Gastroesophageal sphincter (tissue), 4 donors: ENCODE results near the gene KLHL6. TPM values are rescaled to one million over a fixed set of nuclear protein-coding genes. Genes with fewer than 3 reads are reported as not detected.

Source experiments
- ATAC-seq: fragments of 150-250 bp; one replicate; pipeline ENCODE4 v1.9.1; 2016; ENCODE audit warnings: mild to moderate bottlenecking, moderate library complexity
- H3K27ac ChIP-seq, 4 donors: fragments of 200-600 bp; sonication (generic) in 3 of 4; 1 replicate in 3 of 4; 2 replicates in 1 of 4; pipeline ENCODE4 v1.5.1; 2016 to 2019
- H3K27me3 ChIP-seq: fragments of 200-600 bp; sonication (generic); one replicate; pipeline ENCODE4 v1.5.1; 2019
- H3K36me3 ChIP-seq, 2 donors: fragments of 200-600 bp; sonication (generic); one replicate each; pipeline ENCODE4 v1.5.1; 2019; ENCODE audit warnings: control low read depth in 1 of 2
- H3K4me1 ChIP-seq, 3 donors: fragments of 200-600 bp; sonication (generic); 1 replicate in 2 of 3; 2 replicates in 1 of 3; pipeline ENCODE4 v1.5.1; 2016 to 2019; ENCODE audit warnings: control low read depth in 2 of 3
- H3K4me3 ChIP-seq, 2 donors: fragments of 200-600 bp; sonication (generic); one replicate each; pipeline ENCODE4 v1.5.1; 2019; ENCODE audit warnings: mild to moderate bottlenecking in 1 of 2, moderate library complexity in 1 of 2
- H3K9me3 ChIP-seq, 3 donors: fragments of 200-600 bp; sonication (generic); one replicate each; pipeline ENCODE4 v1.5.1; 2017 to 2019; ENCODE audit warnings: control low read depth in 2 of 3
- CTCF ChIP-seq, 4 experiments: fragments of 200-600 bp in 2 of 4; fragments of 450-650 bp in 2 of 4; sonication (generic) in 1 of 4; IDR thresholded peaks; one replicate each; pipeline ENCODE4 v1.5.1; 2017 to 2019; ENCODE audit warnings: antibody characterized with exemption in 4 of 4, mild to moderate bottlenecking in 2 of 4, moderate library complexity in 2 of 4
- EP300 ChIP-seq: sonication (generic); formaldehyde crosslinking; IDR thresholded peaks from one replicate; pipeline ENCODE4 v1.6.1; 2017; ENCODE audit warnings: antibody characterized with exemption, mild to moderate bottlenecking
- POLR2A ChIP-seq, 2 donors: fragments of 450-650 bp; IDR thresholded peaks; one replicate each; pipeline ENCODE4 v1.6.1; 2017; ENCODE audit warnings: antibody characterized with exemption in 2 of 2, mild to moderate bottlenecking in 2 of 2, moderate library complexity in 1 of 2
- POLR2AphosphoS5 ChIP-seq: sonication (generic); formaldehyde crosslinking; IDR thresholded peaks from one replicate; pipeline ENCODE4 v1.6.1; 2017; ENCODE audit warnings: antibody characterized with exemption
- WGBS, 2 donors: methylation state at CpG; one replicate each; pipeline ENCODE4 v1.1.5; 2018; ENCODE audit warnings: low coverage in 1 of 2; 5-methylcytosine and 5-hydroxymethylcytosine counted together
- total RNA-seq, 4 donors: library from RNA; depleted of rRNA; stranded (reverse); fragments of >200 nt; gene quantifications; one replicate each; pipeline ENCODE4 v1.1.0, GENCODE V29; 2016

KLHL6 gene
- total RNA-seq, 4 donors from 2014 or later = 0.62 to 1.9 (median 1.0) TPM

- Histone ChIP-seq H3K4me1 (no peaks in the 10 kb centered on the region), H3K36me3 (no peaks in the 10 kb centered on the region), H3K27ac (no peak overlapping the region), H3K27me3 (no peaks in the 10 kb centered on the region), H3K4me3 (no peak overlapping the region), H3K9me3 (no peaks in the 10 kb centered on the region)
- WGBS, 2 donors = 68 to 69% methylated on average over 2 of the region's 2 CpGs
- no peak for ATAC-seq
- TF ChIP-seq POLR2A (IDR thresholded peaks at IDR 0.05) (no peak), EP300 (no peak), POLR2AphosphoS5 (no peak), CTCF (IDR thresholded peaks at IDR 0.05) (no peak)
Measured at GRCh38 chr3:183519891-183520290, 35.6 kb downstream of the KLHL6 start.

GRCh38 chr3:183518491-183519251 is 36.8 kb downstream of the KLHL6 start:
- H3K27me3 ChIP-seq = no peaks in the 10 kb centered on the region
- no peak overlapping the region for H3K4me3 ChIP-seq
- H3K36me3 ChIP-seq = no peaks in the 10 kb centered on the region
- WGBS, 2 donors = 49 to 77% methylated on average over 6 to 10 of the region's 10 CpGs
- no peak overlapping the region for H3K27ac ChIP-seq
- H3K4me1 ChIP-seq = no peaks in the 10 kb centered on the region
- ATAC-seq = no peak
- no peak for TF ChIP-seq CTCF (IDR thresholded peaks at IDR 0.05)
- no peak for TF ChIP-seq POLR2AphosphoS5
- no peak for TF ChIP-seq POLR2A (IDR thresholded peaks at IDR 0.05)
- no peak for TF ChIP-seq EP300
- H3K9me3 ChIP-seq = no peaks in the 10 kb centered on the region

- ATAC-seq = no peak
- Histone ChIP-seq H3K4me3 (no peak overlapping the region), H3K4me1 (no peaks in the 10 kb centered on the region), H3K9me3 (no peaks in the 10 kb centered on the region), H3K27me3 (no peaks in the 10 kb centered on the region), H3K36me3 (no peaks in the 10 kb centered on the region), H3K27ac (no peak overlapping the region)
- TF ChIP-seq POLR2AphosphoS5 (no peak), EP300 (no peak), POLR2A (IDR thresholded peaks at IDR 0.05) (no peak), CTCF (IDR thresholded peaks at IDR 0.05) (no peak)
- whole genome bisulfite sequencing, 2 donors = 81% methylated on average over 4 of the region's 4 CpGs; no CpG with 5 or more reads in 1 of the 2 donors
Measured at GRCh38 chr3:183517607-183518006, 37.9 kb downstream of the KLHL6 start.

GRCh38 chr3:183515968-183516851 is 39.3 kb downstream of the KLHL6 start:
- 69 to 85% methylated on average over 8 to 9 of the region's 9 CpGs for WGBS, 2 donors
- no peak overlapping the region for H3K4me3 ChIP-seq
- ATAC-seq = no peak
- H3K27ac ChIP-seq = no peak overlapping the region
- no peaks in the 10 kb centered on the region for H3K36me3 ChIP-seq
- H3K4me1 ChIP-seq = no peaks in the 10 kb centered on the region
- TF ChIP-seq POLR2A (IDR thresholded peaks at IDR 0.05) (no peak), POLR2AphosphoS5 (no peak), EP300 (no peak), CTCF (IDR thresholded peaks at IDR 0.05) (no peak)
- H3K9me3 ChIP-seq = no peaks in the 10 kb centered on the region
- no peaks in the 10 kb centered on the region for H3K27me3 ChIP-seq
